Measurements from ENCODE around the gene TMSB10.
"Not testable (repeated sequence)": the region's sequence is repeated elsewhere in the genome, so short reads cannot be mapped to it uniquely, and the experiment has no call there.

TMSB10 gene

DNA sequence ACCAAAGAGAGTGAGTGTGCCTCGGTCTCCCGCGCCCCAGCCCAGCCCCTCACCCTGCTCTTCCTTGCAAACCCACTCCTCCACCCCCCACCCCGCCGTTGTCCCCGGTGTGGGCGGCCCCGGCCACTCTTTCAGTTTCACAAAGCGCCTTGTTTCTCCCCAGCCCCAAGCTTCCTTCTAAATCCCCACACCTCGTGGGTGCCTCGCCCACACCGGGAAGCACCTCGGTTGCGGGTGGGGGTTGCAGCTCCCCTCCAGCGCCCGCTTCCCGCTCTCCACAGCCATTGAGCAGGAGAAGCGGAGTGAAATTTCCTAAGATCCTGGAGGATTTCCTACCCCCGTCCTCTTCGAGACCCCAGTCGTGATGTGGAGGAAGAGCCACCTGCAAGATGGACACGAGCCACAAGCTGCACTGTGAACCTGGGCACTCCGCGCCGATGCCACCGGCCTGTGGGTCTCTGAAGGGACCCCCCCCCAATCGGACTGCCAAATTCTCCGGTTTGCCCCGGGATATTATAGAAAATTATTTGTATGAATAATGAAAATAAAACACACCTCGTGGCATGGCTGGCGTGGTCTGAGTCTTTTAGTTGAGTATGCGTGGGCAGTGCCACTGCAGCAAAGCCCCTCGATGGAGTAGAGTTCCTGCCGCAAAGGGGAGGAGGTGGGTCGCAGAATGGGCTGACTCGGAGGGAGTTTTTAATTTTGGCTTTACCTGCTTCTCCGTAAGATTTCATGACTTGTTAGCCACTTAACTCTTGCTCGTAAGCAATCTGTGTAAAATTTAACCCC, 848 bp downstream of the TMSB10 start:
- Histone ChIP-seq H3K27me3 (ENCODE audit: low read depth, low read length) (no peaks in the 10 kb centered on the region), H3K9me3 (ENCODE audit: control insufficient read depth in 1 of 2, low read length in 2 of 2) (no peaks in the 10 kb centered on the region), H3K36me3 (ENCODE audit: control insufficient read depth in 1 of 2, insufficient read depth in 2 of 2, low read length in 2 of 2) (peaks cover 0 to 10% of the 10 kb centered on the region in 2 donors), H3K27ac (ENCODE audit: low read length) (peak overlapping the region; percentile 94), H3K4me1 (ENCODE audit: control insufficient read depth in 1 of 2, insufficient read depth in 2 of 2, low read length in 2 of 2) (no peaks in the 10 kb centered on the region), H3K4me3 (ENCODE audit: low read depth in 1 of 2, low read length in 2 of 2) (peak overlapping the region; percentile 91 to 96)

DNA sequence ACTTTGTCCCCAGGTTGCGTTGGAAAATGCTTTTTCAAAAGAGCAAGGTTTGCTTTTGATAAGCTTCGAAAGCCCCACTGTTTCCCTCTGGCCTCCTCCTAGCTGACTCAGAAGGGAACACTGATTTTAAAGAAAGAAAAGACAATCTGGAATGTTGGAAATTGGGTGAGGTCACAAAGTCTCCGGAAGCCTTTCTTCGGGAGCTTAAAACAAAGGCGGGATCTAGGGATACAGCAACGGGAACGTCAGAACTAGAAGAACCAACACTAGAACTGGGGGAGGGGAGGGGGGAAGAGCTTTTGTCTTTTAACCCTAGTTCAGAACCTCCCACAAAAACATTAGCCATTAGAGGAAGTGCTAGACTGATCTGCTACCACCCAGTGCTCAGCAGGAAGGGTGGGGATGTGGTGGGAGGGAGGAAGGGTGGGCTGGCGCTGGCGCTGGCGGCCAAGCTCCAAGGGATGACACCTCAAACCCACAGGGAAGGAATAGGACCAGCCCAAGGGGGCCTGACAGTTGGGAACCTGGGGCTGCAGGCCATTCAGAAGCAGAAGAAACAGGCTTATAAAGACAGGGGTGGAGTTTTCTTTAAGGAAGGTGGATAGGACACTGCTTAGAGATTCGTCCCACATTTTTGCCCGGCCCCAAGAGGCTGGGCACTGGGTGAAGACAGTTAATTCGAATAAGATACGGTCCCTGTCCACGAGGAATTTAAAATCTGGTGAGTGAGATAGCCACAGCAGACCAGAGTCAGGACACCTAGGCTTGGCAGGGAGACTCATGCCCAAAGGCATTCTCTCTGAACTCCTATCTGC, 1.7 kb downstream of the TMSB10 start:
- Histone ChIP-seq H3K4me1 (ENCODE audit: control insufficient read depth in 1 of 2, insufficient read depth in 2 of 2, low read length in 2 of 2) (no peaks in the 10 kb centered on the region), H3K27me3 (ENCODE audit: low read depth, low read length) (no peaks in the 10 kb centered on the region), H3K27ac (ENCODE audit: low read length) (peak overlapping the region; percentile 94), H3K9me3 (ENCODE audit: control insufficient read depth in 1 of 2, low read length in 2 of 2) (no peaks in the 10 kb centered on the region), H3K4me3 (ENCODE audit: low read depth in 1 of 2, low read length in 2 of 2) (peak overlapping the region; percentile 91 to 96), H3K36me3 (ENCODE audit: control insufficient read depth in 1 of 2, insufficient read depth in 2 of 2, low read length in 2 of 2) (peaks cover 0 to 10% of the 10 kb centered on the region in 2 donors)

DNA sequence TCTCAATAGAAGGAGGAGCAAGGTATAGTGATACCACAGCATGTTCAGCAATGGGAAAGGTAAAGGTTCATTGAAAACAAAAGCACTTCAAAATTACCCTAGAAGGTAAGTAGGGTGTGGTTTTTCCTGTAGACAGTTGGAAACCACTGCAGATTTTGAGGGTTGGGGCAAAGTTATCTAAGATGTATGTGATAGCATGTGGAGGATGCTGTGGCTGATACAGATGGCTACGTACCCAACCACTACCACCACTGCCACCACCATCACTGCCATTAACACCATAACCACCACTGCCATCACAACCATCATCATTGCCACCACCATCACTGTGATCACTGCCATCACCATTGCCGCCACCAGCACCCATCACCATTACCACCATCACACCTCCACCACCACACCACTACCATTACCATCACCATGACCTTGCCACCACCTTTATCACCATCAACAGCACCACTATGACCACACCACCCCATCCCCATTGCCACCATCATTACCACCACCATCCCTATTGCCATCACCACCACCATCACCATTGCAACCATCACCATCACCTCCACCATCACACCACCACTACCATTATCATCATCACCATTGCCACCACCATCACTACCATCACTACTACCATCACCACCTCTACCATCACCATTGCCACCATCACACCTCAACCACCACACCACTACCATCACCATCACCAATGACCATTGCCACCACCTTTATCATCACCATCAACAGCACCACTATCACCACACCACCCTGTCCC, 3.7 kb downstream of the TMSB10 start:
- H3K4me1 ChIP-seq (ENCODE audit: control insufficient read depth in 1 of 2, insufficient read depth in 2 of 2, low read length in 2 of 2): no peaks in the 10 kb centered on the region
- no peaks in the 10 kb centered on the region for H3K9me3 ChIP-seq (ENCODE audit: control insufficient read depth in 1 of 2, low read length in 2 of 2)
- H3K4me3 ChIP-seq (ENCODE audit: low read depth in 1 of 2, low read length in 2 of 2): no peak overlapping the region
- H3K36me3 ChIP-seq (ENCODE audit: control insufficient read depth in 1 of 2, insufficient read depth in 2 of 2, low read length in 2 of 2): peaks cover 0 to 10% of the 10 kb centered on the region in 2 donors
- no peaks in the 10 kb centered on the region for H3K27me3 ChIP-seq (ENCODE audit: low read depth, low read length)
- H3K27ac ChIP-seq (ENCODE audit: low read length): no peak overlapping the region

DNA sequence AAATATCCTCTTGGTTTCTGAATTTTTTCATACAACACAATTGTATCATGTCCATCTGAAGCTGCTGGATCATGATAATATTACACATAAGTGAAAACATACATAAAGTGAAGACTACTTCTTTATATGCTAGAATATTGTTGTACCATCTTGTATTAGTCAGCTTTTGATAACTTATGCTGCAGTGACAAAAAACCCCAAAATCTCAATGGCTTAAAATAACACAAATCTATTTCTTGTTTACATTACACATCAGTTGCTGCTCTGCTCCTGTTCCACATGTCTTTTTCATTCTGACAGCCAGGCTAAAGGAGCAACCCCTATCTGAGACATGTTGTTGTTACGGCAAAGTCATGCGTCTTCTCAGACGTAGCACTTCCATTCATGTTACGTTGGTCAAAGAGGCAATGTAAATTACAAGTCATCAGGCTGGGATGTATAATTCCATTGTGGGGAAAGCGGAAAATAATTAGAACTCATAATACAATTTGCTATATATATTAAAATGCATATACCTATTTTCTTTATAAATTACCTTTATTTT, 5.8 kb downstream of the TMSB10 start:
- H3K27me3 ChIP-seq (ENCODE audit: low read depth, low read length): no peaks in the 10 kb centered on the region
- no peaks in the 10 kb centered on the region for H3K4me1 ChIP-seq (ENCODE audit: control insufficient read depth in 1 of 2, insufficient read depth in 2 of 2, low read length in 2 of 2)
- H3K4me3 ChIP-seq (ENCODE audit: low read depth in 1 of 2, low read length in 2 of 2): no peak overlapping the region
- peaks cover 0 to 5% of the 10 kb centered on the region in 2 donors for H3K36me3 ChIP-seq (ENCODE audit: control insufficient read depth in 1 of 2, insufficient read depth in 2 of 2, low read length in 2 of 2)
- no peak overlapping the region for H3K27ac ChIP-seq (ENCODE audit: low read length)
- no peaks in the 10 kb centered on the region for H3K9me3 ChIP-seq (ENCODE audit: control insufficient read depth in 1 of 2, low read length in 2 of 2)

DNA sequence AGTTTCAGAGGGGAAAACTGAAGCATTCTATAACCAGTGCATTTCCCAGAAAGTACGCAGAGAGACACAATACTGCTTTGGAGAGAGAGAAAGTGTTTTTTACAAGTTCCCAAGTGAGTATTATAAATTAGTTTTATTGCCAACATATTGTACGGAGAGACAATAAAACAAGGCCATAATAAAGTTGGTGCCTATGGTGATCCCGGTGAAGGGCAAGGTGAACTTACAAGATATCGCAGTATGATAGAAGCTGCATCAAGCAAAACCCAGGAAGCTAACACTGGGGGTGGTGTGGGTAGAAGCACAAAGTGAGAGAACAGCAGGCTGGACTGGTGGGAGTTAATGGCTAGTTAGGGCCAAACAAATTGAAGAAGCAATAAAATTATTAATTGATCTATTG, 7.5 kb downstream of the TMSB10 start:
- no peaks in the 10 kb centered on the region for H3K9me3 ChIP-seq (ENCODE audit: control insufficient read depth in 1 of 2, low read length in 2 of 2)
- no peak overlapping the region for H3K27ac ChIP-seq (ENCODE audit: low read length)
- H3K27me3 ChIP-seq (ENCODE audit: low read depth, low read length): no peaks in the 10 kb centered on the region
- H3K36me3 ChIP-seq (ENCODE audit: control insufficient read depth in 1 of 2, insufficient read depth in 2 of 2, low read length in 2 of 2): no peaks in the 10 kb centered on the region
- no peak overlapping the region for H3K4me3 ChIP-seq (ENCODE audit: low read depth in 1 of 2, low read length in 2 of 2)
- H3K4me1 ChIP-seq (ENCODE audit: control insufficient read depth in 1 of 2, insufficient read depth in 2 of 2, low read length in 2 of 2): no peaks in the 10 kb centered on the region

DNA sequence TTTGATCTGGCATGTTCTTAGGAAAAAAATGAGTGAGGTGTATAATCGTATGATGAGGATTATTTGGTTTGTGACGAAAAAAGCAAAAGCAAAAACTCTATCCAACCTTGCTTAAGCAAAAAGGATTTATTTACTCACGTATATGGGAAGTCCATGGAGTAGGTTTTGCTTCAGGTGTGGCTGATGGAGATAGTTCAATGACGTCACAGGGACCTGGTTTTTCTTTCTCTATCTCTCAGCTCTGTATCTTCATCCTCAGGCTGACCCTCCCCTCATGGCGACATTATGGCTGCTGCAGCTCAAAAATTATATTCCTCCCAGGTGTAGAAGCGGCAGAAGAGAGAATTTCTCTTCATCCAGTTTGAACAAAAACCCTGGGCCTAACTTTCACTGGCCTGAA, 8.9 kb downstream of the TMSB10 start:
- peaks cover 0 to under 1% of the 10 kb centered on the region in 2 donors for H3K4me1 ChIP-seq (ENCODE audit: control insufficient read depth in 1 of 2, insufficient read depth in 2 of 2, low read length in 2 of 2)
- no peak overlapping the region for H3K27ac ChIP-seq (ENCODE audit: low read length)
- no peaks in the 10 kb centered on the region for H3K27me3 ChIP-seq (ENCODE audit: low read depth, low read length)
- no peak overlapping the region for H3K4me3 ChIP-seq (ENCODE audit: low read depth in 1 of 2, low read length in 2 of 2)
- no peaks in the 10 kb centered on the region for H3K36me3 ChIP-seq (ENCODE audit: control insufficient read depth in 1 of 2, insufficient read depth in 2 of 2, low read length in 2 of 2)
- no peaks in the 10 kb centered on the region for H3K9me3 ChIP-seq (ENCODE audit: control insufficient read depth in 1 of 2, low read length in 2 of 2)

DNA sequence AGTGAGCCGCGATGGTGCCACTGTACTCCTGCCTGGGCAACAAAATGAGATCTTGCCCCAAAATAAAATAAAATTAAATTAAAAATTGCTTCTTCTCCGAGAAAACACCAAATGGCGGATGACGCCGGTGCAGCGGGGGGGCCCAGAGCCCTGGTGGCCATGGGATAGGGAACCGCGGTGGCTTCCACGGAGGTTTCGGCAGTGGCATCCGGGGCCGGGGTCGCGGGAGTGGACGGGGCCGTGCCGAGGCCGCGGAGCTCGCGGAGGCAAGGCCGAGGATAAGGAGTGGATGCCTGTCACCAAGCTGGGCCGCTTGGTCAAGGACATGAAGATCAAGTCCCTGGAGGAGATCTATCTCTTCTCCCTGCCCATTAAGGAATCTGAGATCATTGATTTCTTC, 10.2 kb downstream of the TMSB10 start:
- not testable (repeated sequence) for H3K4me3 ChIP-seq (ENCODE audit: low read depth in 1 of 2, low read length in 2 of 2); H3K4me1 ChIP-seq (ENCODE audit: control insufficient read depth in 1 of 2, insufficient read depth in 2 of 2, low read length in 2 of 2); H3K36me3 ChIP-seq (ENCODE audit: control insufficient read depth in 1 of 2, insufficient read depth in 2 of 2, low read length in 2 of 2); H3K27me3 ChIP-seq (ENCODE audit: low read depth, low read length); H3K9me3 ChIP-seq (ENCODE audit: control insufficient read depth in 1 of 2, low read length in 2 of 2); H3K27ac ChIP-seq (ENCODE audit: low read length)

DNA sequence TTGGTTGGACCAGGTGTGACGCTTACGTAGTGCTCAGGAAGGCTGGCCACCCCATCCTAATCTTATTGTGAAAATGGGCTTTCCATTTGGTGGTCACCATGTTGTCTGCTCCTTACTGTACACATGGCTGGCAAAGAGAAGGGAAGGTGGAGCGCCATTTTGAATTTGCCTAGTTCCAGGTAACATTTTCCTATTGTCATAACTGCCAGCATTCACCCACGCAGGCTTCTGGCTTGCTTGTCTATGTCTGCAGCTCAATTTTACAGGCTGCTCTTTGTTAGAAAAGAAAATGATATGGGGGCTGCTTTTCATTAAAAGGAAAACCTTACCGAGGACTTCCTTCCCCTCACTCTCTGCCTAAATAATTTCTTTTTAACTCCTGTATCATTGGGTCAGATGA, 12.4 kb downstream of the TMSB10 start:
- H3K27me3 ChIP-seq (ENCODE audit: low read depth, low read length); H3K4me1 ChIP-seq (ENCODE audit: control insufficient read depth in 1 of 2, insufficient read depth in 2 of 2, low read length in 2 of 2); H3K4me3 ChIP-seq (ENCODE audit: low read depth in 1 of 2, low read length in 2 of 2); H3K36me3 ChIP-seq (ENCODE audit: control insufficient read depth in 1 of 2, insufficient read depth in 2 of 2, low read length in 2 of 2); H3K27ac ChIP-seq (ENCODE audit: low read length); H3K9me3 ChIP-seq (ENCODE audit: control insufficient read depth in 1 of 2, low read length in 2 of 2): not testable (repeated sequence)

DNA sequence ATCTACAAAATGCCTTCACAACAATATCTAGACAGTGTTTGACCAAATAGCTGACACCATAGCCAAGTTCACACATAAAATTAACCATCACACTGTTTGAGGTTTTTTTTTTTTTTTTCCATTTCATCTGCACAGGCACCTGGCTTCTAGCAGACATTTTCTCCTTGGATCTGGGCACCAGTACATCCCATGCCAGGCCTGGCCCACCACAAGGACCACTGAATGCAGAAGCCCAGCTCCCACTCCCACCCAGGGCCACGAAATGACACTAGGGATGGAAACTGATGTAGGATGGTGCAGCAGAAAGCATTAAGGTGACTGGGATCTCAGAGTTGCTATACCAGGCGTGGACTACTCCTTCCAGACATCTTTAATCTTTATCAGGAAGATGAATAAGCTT, 13.0 kb downstream of the TMSB10 start:
- Histone ChIP-seq H3K4me3 (ENCODE audit: low read depth in 1 of 2, low read length in 2 of 2) (no peak overlapping the region), H3K4me1 (ENCODE audit: control insufficient read depth in 1 of 2, insufficient read depth in 2 of 2, low read length in 2 of 2) (peaks cover 3 to 4% of the 10 kb centered on the region in 2 donors), H3K27ac (ENCODE audit: low read length) (no peak overlapping the region), H3K27me3 (ENCODE audit: low read depth, low read length) (no peaks in the 10 kb centered on the region), H3K9me3 (ENCODE audit: control insufficient read depth in 1 of 2, low read length in 2 of 2) (no peaks in the 10 kb centered on the region), H3K36me3 (ENCODE audit: control insufficient read depth in 1 of 2, insufficient read depth in 2 of 2, low read length in 2 of 2) (peaks cover 0 to 4% of the 10 kb centered on the region in 2 donors)

DNA sequence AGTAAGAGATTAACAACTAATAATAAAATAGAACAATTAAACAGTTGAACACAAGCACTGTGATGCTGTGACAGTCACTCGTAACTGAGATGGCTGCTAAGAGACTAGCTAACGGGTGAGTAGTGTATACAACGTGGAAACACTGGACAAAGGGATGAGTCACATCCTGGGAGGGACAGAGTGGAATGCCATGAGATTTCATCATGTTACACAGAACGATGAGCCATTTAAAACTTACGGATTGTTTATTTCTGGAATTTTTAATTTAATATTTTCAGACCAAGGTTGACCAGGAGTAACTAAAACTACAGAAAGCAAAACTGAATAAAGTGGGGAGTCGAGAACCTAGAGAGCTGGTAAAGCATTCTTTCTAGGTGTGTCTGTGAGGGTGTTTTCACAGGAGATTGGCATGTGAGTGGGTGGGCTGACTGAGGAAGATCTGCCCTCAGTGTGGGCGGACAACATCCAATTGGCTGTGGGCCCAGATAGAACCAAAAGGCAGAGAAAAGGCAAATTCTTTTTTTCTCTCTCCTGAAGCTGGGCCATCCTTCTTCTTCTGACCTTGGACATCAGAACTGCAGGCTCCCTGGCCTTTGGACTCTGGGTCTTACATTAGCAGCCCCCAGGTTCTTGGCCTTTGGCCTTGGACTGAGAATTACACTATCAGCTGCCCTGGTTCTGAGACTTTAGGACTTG, 14.6 kb downstream of the TMSB10 start:
- Histone ChIP-seq H3K27me3 (ENCODE audit: low read depth, low read length) (no peaks in the 10 kb centered on the region), H3K27ac (ENCODE audit: low read length) (peak overlapping the region; percentile 62), H3K4me1 (ENCODE audit: control insufficient read depth in 1 of 2, insufficient read depth in 2 of 2, low read length in 2 of 2) (peaks cover 3 to 4% of the 10 kb centered on the region in 2 donors), H3K36me3 (ENCODE audit: control insufficient read depth in 1 of 2, insufficient read depth in 2 of 2, low read length in 2 of 2) (peaks cover 0 to 4% of the 10 kb centered on the region in 2 donors), H3K9me3 (ENCODE audit: control insufficient read depth in 1 of 2, low read length in 2 of 2) (no peaks in the 10 kb centered on the region), H3K4me3 (ENCODE audit: low read depth in 1 of 2, low read length in 2 of 2) (peak overlapping the region in 1 of 2 donors; percentile 23)
